Suppressor macrophage treated with lipopolysaccharide for 4 hours (primary cell): ENCODE measurements around the gene WDR93.
A peak's percentile ranks its signal among the peaks of the same experiment; 100 is the strongest.

ENCODE experiments used
- DNase-seq: peaks from one replicate; pipeline ENCODE4 v3.0.0-alpha.2; 2020

WDR93 gene

GRCh38 chr15:89693091-89693490 is 2.5 kb downstream of the WDR93 start:
- DNase-seq = no peak

DNA sequence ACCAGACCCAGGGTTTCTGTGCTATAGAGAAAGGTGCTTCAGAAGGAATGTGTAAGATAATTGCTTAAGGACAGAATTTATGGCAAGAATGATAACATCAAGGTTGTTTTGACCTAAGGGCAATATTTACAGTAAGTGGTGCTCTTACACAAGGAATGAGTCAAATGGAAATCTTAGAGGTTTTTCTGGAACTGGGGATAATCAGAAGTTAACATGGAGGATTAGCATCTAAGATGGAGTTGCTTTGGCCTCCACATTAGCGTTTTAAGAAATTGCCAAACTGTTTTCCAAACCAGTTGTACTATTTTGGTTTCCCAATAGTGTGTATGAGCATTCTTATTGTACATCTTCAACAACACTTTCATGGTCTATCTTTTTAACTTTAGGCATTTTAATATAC is 3.1 kb downstream of the WDR93 start:
- no peak for DNase-seq

- no peak for DNase-seq
These were observed 4.6 kb downstream of the WDR93 start for GRCh38 chr15:89695198-89695597.

GRCh38 chr15:89704411-89704810 is 13.8 kb downstream of the WDR93 start:
- no peak for DNase-seq

DNA sequence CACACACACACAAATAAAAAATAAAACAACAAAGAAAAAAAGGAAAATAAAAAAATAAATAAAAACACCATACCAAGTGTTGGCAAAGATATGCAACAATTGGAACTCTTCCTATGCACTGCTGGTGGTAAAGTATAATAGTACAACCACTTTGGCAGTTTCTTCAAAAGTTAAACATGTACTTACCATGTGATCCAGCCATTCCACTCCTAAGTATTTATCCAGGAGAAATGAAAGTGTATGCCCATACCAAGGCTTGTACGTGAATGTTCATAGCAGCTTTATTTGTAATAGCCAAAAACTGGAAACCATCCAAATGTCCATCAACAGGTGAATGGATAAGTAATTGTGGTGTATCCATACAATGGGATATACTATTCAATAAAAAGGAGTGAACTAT is 17.0 kb downstream of the WDR93 start:
- DNase-seq = no peak

- DNase-seq = no peak
These were observed 24.2 kb downstream of the WDR93 start for GRCh38 chr15:89714775-89715174.

DNA sequence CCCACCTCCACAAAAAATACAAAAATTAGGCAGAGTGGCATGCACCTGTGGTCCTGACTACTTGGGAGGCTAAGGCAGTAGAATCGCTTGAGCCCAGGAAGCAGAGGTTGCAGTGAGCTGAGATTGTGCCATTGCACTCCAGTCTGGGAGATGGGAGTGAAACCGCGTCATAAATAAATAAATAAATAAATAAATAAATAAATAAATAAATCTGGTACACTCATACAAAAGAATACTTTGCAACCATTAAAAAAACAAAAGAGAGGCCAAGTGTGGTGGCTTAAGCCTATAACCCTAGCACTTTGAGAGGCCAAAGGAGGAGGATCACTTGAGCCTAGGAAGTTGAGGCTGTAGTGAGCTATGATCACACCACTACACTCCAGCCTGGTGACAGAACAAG is 32.4 kb downstream of the WDR93 start:
- DNase-seq = no peak

DNA sequence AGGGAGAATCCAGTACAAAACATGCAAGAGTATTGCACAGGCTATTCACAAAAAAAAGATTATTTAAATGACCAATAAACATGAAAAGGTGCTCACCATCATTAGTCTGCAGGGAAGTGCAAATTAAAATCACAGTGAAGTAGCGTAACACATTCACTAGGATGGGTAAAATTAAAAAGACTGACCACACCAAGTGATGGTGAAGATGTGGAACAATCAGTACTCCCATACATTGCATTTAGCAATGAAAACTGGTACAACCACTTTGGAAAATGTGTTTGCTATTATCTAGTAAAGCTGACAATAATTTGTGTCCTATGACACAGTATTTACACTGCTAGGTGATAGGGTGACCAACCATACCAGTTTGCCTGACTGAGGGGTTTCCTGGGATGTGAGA is 34.0 kb downstream of the WDR93 start:
- DNase-seq = no peak

DNA sequence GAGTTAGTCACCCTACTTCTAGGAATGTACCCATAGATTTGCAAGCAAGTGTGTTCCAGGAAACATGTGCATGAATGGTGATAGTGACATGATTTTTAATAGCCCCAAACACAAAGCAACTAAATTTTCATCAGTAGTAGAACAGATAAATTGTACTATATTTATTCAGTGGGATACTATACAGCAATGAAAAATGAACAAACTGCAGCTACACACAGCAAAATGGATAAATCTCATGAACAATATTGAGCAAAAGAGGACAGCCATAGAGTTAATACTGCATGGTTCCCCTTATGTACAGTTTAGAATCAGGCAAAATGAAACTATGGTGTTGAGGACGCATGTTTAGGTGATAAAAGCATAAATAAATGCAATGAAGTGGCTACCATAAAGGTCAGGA is 34.5 kb downstream of the WDR93 start:
- DNase-seq = no peak

- DNase-seq = no peak
These were observed 37.6 kb downstream of the WDR93 start for GRCh38 chr15:89728254-89728653.

- DNase-seq = no peak
These were observed 40.7 kb downstream of the WDR93 start for GRCh38 chr15:89731275-89731674.

DNA sequence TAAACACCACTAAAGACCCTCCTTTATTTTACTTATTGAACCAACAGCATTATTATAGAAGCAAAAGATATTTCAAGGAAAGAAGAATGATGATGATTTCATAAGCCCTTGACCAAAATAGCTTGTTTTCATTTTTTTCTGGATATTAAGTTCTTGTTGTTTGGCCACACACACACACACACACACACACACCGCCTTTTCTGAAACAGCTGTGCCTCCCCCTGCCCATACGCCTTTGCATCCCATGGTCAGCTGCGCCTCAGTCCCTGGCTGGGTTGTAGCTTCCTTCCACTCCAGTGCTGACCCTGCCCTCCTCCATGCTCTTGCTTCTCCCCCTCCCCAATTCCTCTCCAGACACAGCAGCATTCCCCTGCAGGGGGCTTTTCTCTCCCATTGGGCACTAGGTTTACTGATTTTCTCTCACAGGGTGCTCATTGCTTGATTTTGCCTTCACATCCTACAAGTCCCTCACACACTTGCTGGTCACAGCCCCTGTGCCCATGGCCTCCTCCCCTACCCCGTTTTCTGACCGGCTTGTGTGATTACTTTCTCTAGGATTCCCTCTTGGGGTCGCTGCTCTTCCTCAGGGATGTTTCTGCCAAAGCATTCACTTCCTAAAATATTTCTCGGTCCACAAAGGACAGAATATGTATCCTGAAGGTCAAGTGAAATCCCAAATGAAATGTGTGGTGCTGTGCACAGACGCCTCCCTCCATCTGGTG is 42.0 kb downstream of the WDR93 start:
- DNase-seq = no peak

DNA sequence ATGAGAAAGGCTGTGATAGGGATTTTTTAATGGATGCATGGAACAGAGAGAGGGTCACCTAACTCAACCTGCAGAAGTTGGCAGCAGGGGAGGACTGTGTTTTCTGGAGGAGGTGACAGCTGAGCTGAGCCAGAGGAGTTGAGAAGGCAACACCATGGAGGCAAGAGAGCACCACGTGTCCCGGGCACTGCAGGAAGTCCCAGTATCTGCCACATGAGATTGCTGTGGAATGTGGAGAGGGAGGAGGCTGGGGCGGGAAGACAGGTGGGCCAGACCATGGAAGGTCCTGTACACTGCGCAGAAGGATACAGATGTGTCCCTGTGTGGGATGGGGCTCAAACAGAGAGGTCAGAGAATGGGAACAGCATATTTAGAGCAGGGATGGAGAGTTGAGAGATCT is 45.2 kb downstream of the WDR93 start:
- DNase-seq = no peak

GRCh38 chr15:89740137-89740536 is 49.5 kb downstream of the WDR93 start:
- peak; percentile 75 for DNase-seq

DNA sequence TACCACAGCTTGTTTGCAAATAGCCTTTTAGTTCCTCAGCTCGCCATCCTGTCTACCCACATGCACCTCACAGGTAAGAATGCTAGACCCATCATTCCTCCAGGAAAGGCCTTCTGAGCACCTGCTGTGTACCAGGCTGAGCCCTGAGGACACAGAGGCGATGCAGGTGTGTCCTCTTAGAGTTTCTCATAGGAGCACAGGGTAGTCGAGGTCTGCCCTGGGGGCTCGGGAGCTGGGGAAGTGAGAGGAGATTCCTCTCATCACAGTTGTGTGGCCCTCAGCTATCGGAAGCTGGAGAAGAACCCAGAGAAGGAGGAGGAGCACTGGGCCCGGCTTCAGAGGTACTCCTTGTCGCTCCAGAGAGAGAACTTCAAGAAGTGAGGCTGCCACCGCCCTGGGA is 52.4 kb downstream of the WDR93 start:
- no peak for DNase-seq

DNA sequence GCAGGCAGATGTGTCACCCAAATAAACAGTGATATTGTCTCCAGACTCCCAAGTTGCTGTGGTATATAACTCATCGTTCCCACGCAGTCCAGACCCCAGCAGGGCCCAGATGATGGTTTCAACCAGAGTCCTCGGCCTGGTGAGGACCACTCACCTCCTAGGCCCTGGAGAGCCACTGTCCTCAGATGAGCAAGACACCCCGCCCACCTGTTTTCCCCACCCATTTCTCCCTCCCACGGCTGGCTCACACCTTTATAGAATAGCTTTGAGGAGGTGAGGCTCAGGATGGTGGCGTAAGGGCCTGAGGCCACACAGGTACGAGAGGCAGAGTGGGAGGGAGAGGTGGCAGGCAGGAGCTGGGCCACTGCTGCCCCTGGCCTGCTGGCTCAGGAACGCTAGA is 53.0 kb downstream of the WDR93 start:
- no peak for DNase-seq

DNA sequence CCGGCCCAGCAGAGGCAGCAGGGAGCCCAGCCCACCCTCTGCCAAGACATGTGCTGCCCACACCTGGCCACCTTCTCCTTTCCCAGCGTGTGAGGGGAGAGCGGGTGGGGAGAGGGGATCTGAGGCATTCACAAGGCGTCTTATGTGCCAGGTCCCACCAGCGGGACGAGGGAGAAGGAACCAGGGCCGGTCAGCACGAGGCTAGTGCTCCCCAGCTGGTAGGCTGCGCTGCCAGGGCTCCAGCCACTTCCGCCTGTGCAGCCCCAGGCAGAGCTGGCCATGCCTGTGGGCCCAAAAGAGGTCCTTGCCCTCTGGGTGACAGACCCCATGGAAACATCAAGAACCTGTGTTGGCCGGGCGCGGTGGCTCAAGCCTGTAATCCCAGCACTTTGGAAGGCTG is 54.5 kb downstream of the WDR93 start:
- no peak for DNase-seq

DNA sequence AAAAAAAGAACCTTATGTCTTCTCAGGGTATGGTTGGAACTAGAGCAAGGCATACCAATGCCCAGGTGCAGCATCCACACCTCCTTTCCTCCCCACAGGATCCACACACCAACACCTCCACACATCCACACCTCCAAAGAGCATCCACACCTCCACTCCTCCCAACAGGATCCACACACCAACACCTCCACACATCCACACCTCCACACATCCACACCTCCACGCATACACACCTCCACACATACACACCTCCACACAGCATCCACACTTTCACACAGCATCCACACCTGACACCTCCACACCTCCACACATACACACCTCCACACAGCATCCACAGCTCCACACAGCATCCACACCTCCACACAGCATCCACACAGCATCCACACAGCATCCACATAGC is 55.2 kb downstream of the WDR93 start:
- DNase-seq = no peak

GRCh38 chr15:89746386-89746780 is 55.8 kb downstream of the WDR93 start:
- no peak for DNase-seq

GRCh38 chr15:89747708-89748682 is 57.4 kb downstream of the WDR93 start:
- DNase-seq = no peak

DNA sequence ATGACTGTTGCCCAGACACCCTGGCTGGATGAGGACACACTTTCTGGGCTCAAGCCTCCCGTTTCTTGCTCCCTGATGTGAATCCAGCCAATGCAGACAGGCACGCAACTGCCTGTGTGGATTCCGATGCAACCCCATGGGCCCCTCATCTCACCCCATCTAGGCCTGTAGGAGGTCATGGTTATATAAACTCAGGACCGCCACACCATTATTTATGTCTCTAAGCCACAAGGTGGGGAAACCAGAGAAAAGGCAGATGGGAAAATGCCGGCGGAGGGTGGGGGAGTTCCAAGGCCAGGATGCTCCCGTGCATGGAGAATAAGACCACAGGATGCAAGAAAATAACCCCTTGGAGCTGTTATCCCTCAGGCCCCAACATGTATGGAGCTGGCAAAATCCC is 58.4 kb downstream of the WDR93 start:
- no peak for DNase-seq

DNA sequence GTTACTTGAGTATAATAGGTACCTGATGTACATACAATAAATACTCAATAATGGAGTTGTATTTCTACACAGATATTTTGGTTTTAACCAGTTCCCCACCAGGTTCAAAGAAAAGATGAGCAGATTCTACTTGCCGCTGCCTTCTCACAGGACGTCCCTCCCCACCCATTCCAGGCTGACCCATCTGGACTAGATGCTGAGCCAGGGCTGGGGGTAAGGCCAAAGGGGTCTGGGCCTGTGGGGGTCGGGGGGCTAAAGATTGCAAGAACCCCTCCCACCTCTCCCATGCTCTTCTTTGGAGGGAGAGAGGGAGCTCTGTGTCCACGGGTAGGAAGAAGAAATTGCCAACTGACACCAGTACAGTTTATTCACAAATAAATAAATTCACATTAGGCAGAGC is 58.9 kb downstream of the WDR93 start:
- no peak for DNase-seq

GRCh38 chr15:89749951-89750559 is 59.4 kb downstream of the WDR93 start:
- DNase-seq = no peak
